ENCODE results near the gene KRT10. TPM values are rescaled to one million over a fixed set of nuclear protein-coding genes. Genes with fewer than 3 reads are reported as not detected.

KRT10 gene
- total RNA-seq, 4 donors from 2014 or later: 9.9 to 15.7 (median 10.7) TPM

DNA sequence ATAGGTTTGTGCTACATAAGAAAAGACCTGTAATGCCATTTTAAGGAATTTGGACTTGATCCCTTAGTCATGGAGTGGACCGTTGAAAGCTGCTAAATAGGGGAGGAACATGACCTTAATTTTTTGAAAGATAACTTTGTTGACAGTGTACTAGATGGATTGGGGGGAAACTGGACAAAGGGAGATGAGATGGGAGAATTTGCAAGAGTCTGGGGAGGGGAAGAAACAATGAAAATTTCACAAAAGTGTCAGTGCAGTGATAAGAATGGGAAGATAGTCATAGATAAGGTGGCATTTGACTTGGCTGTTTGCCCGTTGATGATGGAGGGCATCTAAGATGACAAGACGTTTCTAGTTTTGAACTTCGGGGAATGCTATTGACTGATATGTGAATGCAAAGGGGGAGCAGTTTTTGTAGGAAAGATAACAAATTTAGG is 22.3 kb upstream of the KRT10 start:
- TF ChIP-seq EP300 (IDR thresholded peaks at IDR 0.05) (no peak), POLR2A (IDR thresholded peaks at IDR 0.05; ENCODE audit: low read depth) (no peak), POLR2AphosphoS5 (IDR thresholded peaks at IDR 0.05) (no peak)
- TF ChIP-seq, protein P1, sequence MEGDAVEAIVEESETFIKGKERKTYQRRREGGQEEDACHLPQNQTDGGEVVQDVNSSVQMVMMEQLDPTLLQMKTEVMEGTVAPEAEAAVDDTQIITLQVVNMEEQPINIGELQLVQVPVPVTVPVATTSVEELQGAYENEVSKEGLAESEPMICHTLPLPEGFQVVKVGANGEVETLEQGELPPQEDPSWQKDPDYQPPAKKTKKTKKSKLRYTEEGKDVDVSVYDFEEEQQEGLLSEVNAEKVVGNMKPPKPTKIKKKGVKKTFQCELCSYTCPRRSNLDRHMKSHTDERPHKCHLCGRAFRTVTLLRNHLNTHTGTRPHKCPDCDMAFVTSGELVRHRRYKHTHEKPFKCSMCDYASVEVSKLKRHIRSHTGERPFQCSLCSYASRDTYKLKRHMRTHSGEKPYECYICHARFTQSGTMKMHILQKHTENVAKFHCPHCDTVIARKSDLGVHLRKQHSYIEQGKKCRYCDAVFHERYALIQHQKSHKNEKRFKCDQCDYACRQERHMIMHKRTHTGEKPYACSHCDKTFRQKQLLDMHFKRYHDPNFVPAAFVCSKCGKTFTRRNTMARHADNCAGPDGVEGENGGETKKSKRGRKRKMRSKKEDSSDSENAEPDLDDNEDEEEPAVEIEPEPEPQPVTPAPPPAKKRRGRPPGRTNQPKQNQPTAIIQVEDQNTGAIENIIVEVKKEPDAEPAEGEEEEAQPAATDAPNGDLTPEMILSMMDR (IDR thresholded peaks at IDR 0.05): no peak
- H3K27ac ChIP-seq (replicated peaks in 1 of 4): no peak overlapping the region
- intact Hi-C loops (cut with DNase I): no loop called here
- no peak for DNase-seq (ENCODE audit: extremely low spot score)
- no peak overlapping the region for H3K4me3 ChIP-seq
- no peaks in the 10 kb centered on the region for H3K4me1 ChIP-seq
- H3K36me3 ChIP-seq: no peaks in the 10 kb centered on the region
- no peaks in the 10 kb centered on the region for H3K9me3 ChIP-seq
- 88% methylated on average over 4 of the region's 4 CpGs for WGBS
- H3K27me3 ChIP-seq: no peaks in the 10 kb centered on the region

DNA sequence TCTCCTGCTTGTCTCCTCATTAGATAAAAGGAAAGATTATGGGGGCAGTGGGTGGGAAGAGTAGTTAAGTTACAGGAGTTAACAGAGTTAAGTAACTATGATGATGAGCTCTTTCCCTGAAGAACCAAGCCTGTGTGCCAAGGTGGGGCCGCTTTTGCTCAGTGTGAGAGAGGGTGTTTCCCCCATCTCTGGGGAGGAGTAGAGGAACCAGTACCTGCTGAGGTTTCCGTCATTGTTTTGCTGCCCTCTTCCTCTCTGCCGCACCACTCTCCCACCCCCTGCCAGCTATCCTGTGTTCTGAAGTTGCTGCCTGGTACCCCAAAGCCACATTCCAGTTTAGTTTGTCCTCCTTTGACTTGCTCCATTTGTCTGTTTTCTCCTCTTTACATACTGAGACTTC is 20.8 kb upstream of the KRT10 start:
- no peaks in the 10 kb centered on the region for H3K4me1 ChIP-seq
- no peaks in the 10 kb centered on the region for H3K36me3 ChIP-seq
- no peak overlapping the region for H3K27ac ChIP-seq (replicated peaks in 1 of 4)
- 74% methylated on average over 3 of the region's 3 CpGs for WGBS
- TF ChIP-seq POLR2AphosphoS5 (IDR thresholded peaks at IDR 0.05): no peak
- TF ChIP-seq, protein P1 (IDR thresholded peaks at IDR 0.05): no peak
- TF ChIP-seq POLR2A (IDR thresholded peaks at IDR 0.05; ENCODE audit: low read depth): no peak
- TF ChIP-seq EP300 (IDR thresholded peaks at IDR 0.05): no peak
- H3K9me3 ChIP-seq: no peaks in the 10 kb centered on the region
- DNase-seq (ENCODE audit: extremely low spot score): no peak
- no peak overlapping the region for H3K4me3 ChIP-seq
- intact Hi-C loops (cut with DNase I): no loop called here
- H3K27me3 ChIP-seq: no peaks in the 10 kb centered on the region

DNA sequence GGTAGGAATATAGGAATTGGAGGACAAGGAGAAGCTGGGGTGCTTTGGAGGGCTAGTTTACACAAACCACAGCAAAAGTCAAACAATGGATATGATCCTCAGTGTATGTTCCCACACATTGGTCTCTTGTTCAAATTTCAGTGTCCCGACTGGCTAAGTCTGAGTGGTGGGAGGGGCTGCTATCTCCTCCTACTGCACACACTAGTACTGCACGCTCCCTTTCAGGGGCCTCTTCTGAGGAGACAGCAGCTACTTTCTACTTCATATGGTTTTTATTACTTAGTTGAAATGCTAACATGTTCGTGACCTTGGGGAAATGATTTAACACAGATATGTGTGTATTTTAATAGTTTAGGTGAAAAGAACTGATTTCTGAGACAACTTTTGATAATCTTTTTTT is 18.8 kb upstream of the KRT10 start:
- WGBS: 79% methylated on average over 3 of the region's 3 CpGs
- Histone ChIP-seq H3K27ac (replicated peaks in 1 of 4) (no peak overlapping the region), H3K27me3 (no peaks in the 10 kb centered on the region), H3K4me3 (no peak overlapping the region), H3K4me1 (no peaks in the 10 kb centered on the region), H3K9me3 (no peaks in the 10 kb centered on the region), H3K36me3 (peaks cover 0 to 3% (median under 1%) of the 10 kb centered on the region in 4 donors)
- no peak for DNase-seq (ENCODE audit: extremely low spot score)
- TF ChIP-seq, protein P1 (IDR thresholded peaks at IDR 0.05): no peak
- TF ChIP-seq POLR2A (IDR thresholded peaks at IDR 0.05; ENCODE audit: low read depth) (no peak), POLR2AphosphoS5 (IDR thresholded peaks at IDR 0.05) (no peak), EP300 (IDR thresholded peaks at IDR 0.05) (no peak)
- intact Hi-C loops (cut with DNase I): no loop called here

DNA sequence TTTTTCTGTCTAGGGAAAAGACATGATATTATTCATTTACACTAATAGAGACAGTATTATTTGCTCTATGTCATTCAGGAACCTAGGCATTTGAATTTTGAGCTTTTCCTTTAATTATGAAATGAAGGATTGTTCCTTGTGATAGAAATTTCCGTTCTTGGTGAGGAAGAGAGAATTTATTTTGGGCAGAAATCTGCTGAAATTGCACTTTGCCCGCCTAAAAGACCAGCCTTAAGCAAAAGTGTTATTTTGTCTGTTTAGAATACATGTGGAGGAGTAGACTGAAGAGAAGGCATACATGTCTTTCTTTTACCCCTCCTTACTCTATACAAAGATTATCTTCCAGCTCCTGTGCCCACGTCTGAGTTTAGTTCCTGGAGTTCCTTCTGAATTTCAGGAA is 16.8 kb upstream of the KRT10 start:
- no peak overlapping the region for H3K4me3 ChIP-seq
- H3K4me1 ChIP-seq: no peaks in the 10 kb centered on the region
- H3K36me3 ChIP-seq: peaks cover 0 to 23% (median 12%) of the 10 kb centered on the region in 4 donors
- no peaks in the 10 kb centered on the region for H3K27me3 ChIP-seq
- no peak overlapping the region for H3K27ac ChIP-seq (replicated peaks in 1 of 4)
- no peak for DNase-seq (ENCODE audit: extremely low spot score)
- TF ChIP-seq POLR2AphosphoS5 (IDR thresholded peaks at IDR 0.05): no peak
- TF ChIP-seq POLR2A (IDR thresholded peaks at IDR 0.05; ENCODE audit: low read depth): no peak
- TF ChIP-seq, protein P1 (IDR thresholded peaks at IDR 0.05): no peak
- no peak for TF ChIP-seq EP300 (IDR thresholded peaks at IDR 0.05)
- H3K9me3 ChIP-seq: no peaks in the 10 kb centered on the region
- intact Hi-C loops (cut with DNase I): no loop called here
- 84% methylated on average over 3 of the region's 3 CpGs for WGBS

DNA sequence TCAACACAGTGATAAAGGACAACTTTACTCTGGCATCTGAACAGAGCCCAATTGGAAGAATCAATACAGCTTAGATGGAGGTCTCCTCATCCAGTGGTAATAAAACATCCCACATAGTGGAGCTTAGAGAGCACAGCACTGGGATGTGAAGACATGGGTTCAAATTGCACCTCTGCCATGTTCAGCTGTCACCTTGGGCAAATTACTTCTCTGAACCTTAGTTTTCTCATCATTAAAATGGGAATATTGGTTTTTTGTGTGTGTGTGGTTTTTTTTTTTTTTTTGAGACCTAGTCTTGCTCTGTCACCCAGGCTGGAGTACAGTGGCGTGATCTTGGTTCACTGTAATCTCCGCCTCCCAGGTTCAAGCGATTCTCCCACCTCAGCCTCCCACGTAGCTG is 13.6 kb upstream of the KRT10 start:
- Histone ChIP-seq H3K9me3 (no peaks in the 10 kb centered on the region), H3K36me3 (peaks cover 0 to 24% (median 12%) of the 10 kb centered on the region in 4 donors), H3K27ac (replicated peaks in 1 of 4) (no peak overlapping the region), H3K4me3 (no peak overlapping the region), H3K4me1 (no peaks in the 10 kb centered on the region), H3K27me3 (no peaks in the 10 kb centered on the region)
- 98% methylated on average over 4 of the region's 4 CpGs for WGBS
- intact Hi-C loops (cut with DNase I): no loop called here
- no peak for DNase-seq (ENCODE audit: extremely low spot score)
- TF ChIP-seq, protein P1 (IDR thresholded peaks at IDR 0.05): no peak

Data from esophagus muscularis mucosa (tissue), 4 donors.